ENCODE measurements around the gene PUS1.

DNA sequence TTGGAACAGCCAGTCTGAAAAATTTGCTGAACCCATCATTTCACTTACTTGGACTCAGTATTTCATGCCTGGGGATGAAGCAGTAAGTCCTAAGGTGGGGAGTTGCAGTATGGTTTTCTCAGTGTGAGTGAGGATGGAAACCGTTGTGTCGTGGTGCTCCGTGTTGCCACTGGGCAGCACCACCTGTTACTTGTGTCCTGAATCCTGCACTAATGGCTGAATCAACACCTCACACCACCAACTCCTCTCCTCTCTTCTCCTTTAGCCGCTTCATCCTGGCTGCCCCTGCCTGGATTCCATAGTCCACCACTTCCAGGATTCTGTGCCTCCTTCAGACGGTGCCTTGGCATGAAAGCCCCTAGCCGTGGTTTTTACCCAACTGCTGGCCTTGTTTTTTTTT lies 17.7 kb downstream of the PUS1 start:
- TF ChIP-seq, protein P1, sequence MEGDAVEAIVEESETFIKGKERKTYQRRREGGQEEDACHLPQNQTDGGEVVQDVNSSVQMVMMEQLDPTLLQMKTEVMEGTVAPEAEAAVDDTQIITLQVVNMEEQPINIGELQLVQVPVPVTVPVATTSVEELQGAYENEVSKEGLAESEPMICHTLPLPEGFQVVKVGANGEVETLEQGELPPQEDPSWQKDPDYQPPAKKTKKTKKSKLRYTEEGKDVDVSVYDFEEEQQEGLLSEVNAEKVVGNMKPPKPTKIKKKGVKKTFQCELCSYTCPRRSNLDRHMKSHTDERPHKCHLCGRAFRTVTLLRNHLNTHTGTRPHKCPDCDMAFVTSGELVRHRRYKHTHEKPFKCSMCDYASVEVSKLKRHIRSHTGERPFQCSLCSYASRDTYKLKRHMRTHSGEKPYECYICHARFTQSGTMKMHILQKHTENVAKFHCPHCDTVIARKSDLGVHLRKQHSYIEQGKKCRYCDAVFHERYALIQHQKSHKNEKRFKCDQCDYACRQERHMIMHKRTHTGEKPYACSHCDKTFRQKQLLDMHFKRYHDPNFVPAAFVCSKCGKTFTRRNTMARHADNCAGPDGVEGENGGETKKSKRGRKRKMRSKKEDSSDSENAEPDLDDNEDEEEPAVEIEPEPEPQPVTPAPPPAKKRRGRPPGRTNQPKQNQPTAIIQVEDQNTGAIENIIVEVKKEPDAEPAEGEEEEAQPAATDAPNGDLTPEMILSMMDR (conservative IDR thresholded peaks at IDR 0.05; ENCODE audit: low read depth, low read length) = no peak
- no peak for TF ChIP-seq EZH2 (IDR thresholded peaks at IDR 0.05; ENCODE audit: low read length, unreplicated experiment)
